Progenitor cell of endocrine pancreas (in vitro differentiated cells): ENCODE results near the gene STOML3. TPM values are rescaled to one million over a fixed set of nuclear protein-coding genes. Genes with fewer than 3 reads are reported as not detected.

Experiments
- DNase-seq: peaks from one replicate; pipeline ENCODE4 v3.0.0; 2021; ENCODE audit warnings: low spot score; ENCODE audit not compliant: unreplicated experiment
- H3K27ac Mint-ChIP-seq: 2 replicates; pipeline ENCODE4 v1.8.0; 2021; ENCODE audit warnings: mild to moderate bottlenecking, moderate library complexity, mixed read lengths
- H3K27me3 Mint-ChIP-seq: 2 replicates; pipeline ENCODE4 v1.8.0; 2021; ENCODE audit warnings: mixed read lengths
- H3K36me3 Mint-ChIP-seq: 2 replicates; pipeline ENCODE4 v1.8.0; 2022; ENCODE audit warnings: mixed read lengths; ENCODE audit not compliant: insufficient read depth
- H3K4me1 Mint-ChIP-seq: 2 replicates; pipeline ENCODE4 v1.8.0; 2021; ENCODE audit warnings: low read depth, mixed read lengths
- H3K4me3 Mint-ChIP-seq: 2 replicates; pipeline ENCODE4 v1.8.0; 2021; ENCODE audit warnings: low read depth, mild to moderate bottlenecking, moderate library complexity, mixed read lengths
- H3K9me3 Mint-ChIP-seq: 2 replicates; pipeline ENCODE4 v1.8.0; 2021; ENCODE audit warnings: low read depth, mixed read lengths
- CTCF ChIP-seq: fragments of 200-600 bp; sonication (generic); IDR thresholded peaks from one replicate; pipeline ENCODE4 v1.5.0; 2021; ENCODE audit warnings: antibody characterized with exemption, mild to moderate bottlenecking; ENCODE audit not compliant: unreplicated experiment
- total RNA-seq: library from RNA; stranded (reverse); gene quantifications from 2 replicates; pipeline ENCODE4 v1.2.1, GENCODE V29; 2021

STOML3 gene
- total RNA-seq, 1 donor from 2014 or later = not detected

DNA sequence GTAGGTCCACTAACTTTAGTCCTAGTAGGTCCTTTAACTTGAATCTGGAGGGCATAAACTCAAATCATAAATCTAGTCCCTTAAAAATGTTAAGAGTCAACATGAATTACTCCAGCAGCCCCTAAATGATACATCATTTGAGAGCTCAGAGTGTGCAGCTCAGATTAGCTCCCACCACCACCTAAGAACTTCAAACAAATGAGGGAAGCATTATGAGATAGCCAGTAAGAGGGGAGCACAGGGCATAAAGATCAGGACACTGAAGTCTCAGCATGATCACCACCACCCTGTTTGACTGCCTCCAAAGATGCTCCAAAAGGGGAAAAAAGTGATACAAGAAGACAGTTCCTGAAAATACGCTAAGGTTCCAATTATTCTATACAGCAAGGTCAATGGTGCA, 41.5 kb upstream of the STOML3 start:
- Mint-ChIP-seq H3K27me3 (no peaks in the 10 kb centered on the region), H3K4me1 (peaks cover 24% of the 10 kb centered on the region), H3K36me3 (peaks cover 7% of the 10 kb centered on the region), H3K27ac (no peak overlapping the region), H3K9me3 (no peaks in the 10 kb centered on the region), H3K4me3 (no peak overlapping the region)
- no peak for TF ChIP-seq CTCF
- DNase-seq = no peak

DNA sequence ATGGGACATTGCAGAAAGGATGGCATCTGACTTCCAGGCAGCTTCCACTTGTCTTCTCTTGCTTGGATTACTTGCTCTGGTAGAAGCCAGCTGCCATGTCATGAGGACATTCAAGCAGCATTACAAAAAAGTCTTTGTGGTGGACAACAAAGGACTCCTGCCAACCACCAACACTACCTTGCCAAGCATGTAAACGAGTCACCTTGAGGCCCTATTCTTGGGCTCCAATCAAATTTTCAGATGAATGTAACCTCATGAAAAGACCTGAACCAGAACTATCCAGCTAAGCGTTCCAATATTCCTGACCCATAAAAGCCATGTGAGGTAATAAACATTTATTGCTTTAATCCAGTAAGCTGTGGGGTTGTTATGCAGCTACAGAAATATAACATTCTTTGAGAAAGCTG, 34.8 kb upstream of the STOML3 start:
- Mint-ChIP-seq H3K9me3 (no peaks in the 10 kb centered on the region), H3K4me1 (peaks cover 12% of the 10 kb centered on the region), H3K27me3 (no peaks in the 10 kb centered on the region), H3K36me3 (peaks cover 22% of the 10 kb centered on the region), H3K4me3 (no peak overlapping the region), H3K27ac (no peak overlapping the region)
- no peak for DNase-seq
- no peak for TF ChIP-seq CTCF

DNA sequence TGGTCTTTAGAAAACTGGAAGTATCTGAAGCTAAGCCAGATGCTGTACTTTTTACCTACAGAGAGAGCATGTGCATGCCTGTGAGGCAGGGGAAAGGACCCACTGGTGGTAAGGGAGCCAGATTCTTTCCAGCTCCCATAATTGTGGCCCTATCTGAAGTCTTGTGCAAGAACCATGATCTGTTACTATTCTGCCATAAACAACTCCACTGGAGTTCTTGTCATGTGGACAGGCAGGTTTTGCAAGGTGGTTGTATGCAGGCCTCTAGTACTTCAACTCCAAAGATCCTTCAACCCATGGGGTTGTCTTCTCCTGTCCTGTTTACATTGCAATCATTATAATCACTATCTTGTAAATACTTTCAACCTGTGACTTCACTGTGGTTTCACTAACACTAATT, 33.1 kb upstream of the STOML3 start:
- no peak for TF ChIP-seq CTCF
- peaks cover 12% of the 10 kb centered on the region for H3K4me1 Mint-ChIP-seq
- no peak overlapping the region for H3K27ac Mint-ChIP-seq
- no peaks in the 10 kb centered on the region for H3K9me3 Mint-ChIP-seq
- H3K4me3 Mint-ChIP-seq = no peak overlapping the region
- no peaks in the 10 kb centered on the region for H3K27me3 Mint-ChIP-seq
- peaks cover 23% of the 10 kb centered on the region for H3K36me3 Mint-ChIP-seq
- DNase-seq = no peak

GRCh38 chr13:39023316-39023715, 32.7 kb upstream of the STOML3 start:
- DNase-seq = no peak
- Mint-ChIP-seq H3K9me3 (no peaks in the 10 kb centered on the region), H3K36me3 (peaks cover 24% of the 10 kb centered on the region), H3K27ac (no peak overlapping the region), H3K4me1 (peaks cover 12% of the 10 kb centered on the region), H3K4me3 (no peak overlapping the region), H3K27me3 (no peaks in the 10 kb centered on the region)
- no peak for TF ChIP-seq CTCF

- Mint-ChIP-seq H3K27me3 (no peaks in the 10 kb centered on the region), H3K36me3 (peaks cover 20% of the 10 kb centered on the region), H3K9me3 (no peaks in the 10 kb centered on the region), H3K4me1 (peaks cover 12% of the 10 kb centered on the region), H3K4me3 (no peak overlapping the region), H3K27ac (no peak overlapping the region)
- TF ChIP-seq CTCF = no peak
- DNase-seq = no peak
Measured at GRCh38 chr13:39020853-39021462, 30.3 kb upstream of the STOML3 start.
